HFF-Myc (cell line): ENCODE results near the gene GOLGA8B.
"Not testable (repeated sequence)": the region's sequence is repeated elsewhere in the genome, so short reads cannot be mapped to it uniquely, and the experiment has no call there.

ENCODE experiments used
- DNase-seq: peaks from one replicate; pipeline ENCODE4 v3.0.0-alpha.2; 2011; ENCODE audit warnings: low read depth; ENCODE audit errors: extremely low read depth
- H3K4me3 ChIP-seq: replicated peaks from 2 replicates; pipeline ENCODE4 v1.5.1; 2011; ENCODE audit warnings: low read depth, mild to moderate bottlenecking, control low read depth, low read length
- TF ChIP-seq, protein P1 (sequence below): IDR thresholded peaks from 2 replicates; pipeline ENCODE4 v1.5.1; 2012; ENCODE audit warnings: mild to moderate bottlenecking, low read depth, low read length, control low read depth; ENCODE audit errors: missing control alignments

GOLGA8B gene

DNA sequence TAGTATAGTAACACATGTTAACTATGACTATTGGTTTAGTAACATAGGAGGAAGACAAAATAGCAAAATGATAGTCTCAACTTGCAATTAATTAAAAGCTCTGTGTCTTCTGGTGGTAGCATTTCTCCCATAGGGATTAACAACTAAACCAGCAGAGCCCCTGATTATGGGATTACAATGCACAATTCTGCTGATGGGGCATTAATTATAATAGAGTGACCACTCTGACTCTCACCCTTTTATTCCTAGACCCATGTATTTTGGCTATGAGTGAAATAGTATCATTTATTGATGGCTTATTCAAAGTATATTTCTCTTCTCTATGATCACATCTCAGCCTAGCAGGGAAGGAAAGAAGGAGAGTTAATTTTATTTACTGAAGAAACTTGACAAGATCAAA is 17.5 kb upstream of the GOLGA8B start:
- H3K4me3 ChIP-seq, result no peak overlapping the region
- DNase-seq, result no peak
- TF ChIP-seq, protein P1, sequence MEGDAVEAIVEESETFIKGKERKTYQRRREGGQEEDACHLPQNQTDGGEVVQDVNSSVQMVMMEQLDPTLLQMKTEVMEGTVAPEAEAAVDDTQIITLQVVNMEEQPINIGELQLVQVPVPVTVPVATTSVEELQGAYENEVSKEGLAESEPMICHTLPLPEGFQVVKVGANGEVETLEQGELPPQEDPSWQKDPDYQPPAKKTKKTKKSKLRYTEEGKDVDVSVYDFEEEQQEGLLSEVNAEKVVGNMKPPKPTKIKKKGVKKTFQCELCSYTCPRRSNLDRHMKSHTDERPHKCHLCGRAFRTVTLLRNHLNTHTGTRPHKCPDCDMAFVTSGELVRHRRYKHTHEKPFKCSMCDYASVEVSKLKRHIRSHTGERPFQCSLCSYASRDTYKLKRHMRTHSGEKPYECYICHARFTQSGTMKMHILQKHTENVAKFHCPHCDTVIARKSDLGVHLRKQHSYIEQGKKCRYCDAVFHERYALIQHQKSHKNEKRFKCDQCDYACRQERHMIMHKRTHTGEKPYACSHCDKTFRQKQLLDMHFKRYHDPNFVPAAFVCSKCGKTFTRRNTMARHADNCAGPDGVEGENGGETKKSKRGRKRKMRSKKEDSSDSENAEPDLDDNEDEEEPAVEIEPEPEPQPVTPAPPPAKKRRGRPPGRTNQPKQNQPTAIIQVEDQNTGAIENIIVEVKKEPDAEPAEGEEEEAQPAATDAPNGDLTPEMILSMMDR, result no peak

DNA sequence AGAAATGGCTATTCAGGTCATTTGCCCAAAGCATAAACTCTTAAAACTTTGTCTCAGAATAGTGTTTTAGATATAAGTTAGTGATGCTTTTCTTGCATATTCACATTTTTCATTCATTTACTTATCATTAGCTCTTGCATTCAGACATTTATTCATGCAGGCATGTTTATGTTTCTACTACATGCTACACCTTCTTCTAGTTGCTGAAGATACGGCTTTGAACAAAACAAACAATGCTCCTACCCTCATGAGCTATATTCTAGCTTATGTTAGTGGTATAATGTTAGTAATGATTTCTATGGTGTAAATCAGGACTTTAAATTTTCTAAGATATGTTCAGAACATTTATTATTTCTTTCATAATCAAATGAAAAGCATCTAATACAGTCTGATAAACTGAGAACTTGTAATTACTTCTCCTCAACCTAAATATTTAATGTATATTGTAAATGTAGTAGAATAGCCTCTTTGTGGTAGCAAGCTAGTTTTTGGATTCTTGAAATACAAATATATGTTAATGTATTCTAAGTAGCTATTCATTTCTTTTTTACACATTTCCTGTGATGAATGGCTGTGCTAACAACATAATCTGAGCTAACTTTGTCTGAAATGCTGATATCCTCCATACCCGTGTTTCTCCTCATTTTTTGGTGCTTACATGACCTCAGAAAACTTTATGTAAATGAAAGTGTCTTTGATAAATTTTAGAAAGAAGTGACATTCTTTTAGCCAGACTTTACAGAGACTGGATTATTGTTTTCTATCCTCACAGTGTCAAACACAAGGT is 15.5 kb upstream of the GOLGA8B start:
- H3K4me3 ChIP-seq, result no peak overlapping the region
- DNase-seq, result no peak
- TF ChIP-seq, protein P1, result no peak

DNA sequence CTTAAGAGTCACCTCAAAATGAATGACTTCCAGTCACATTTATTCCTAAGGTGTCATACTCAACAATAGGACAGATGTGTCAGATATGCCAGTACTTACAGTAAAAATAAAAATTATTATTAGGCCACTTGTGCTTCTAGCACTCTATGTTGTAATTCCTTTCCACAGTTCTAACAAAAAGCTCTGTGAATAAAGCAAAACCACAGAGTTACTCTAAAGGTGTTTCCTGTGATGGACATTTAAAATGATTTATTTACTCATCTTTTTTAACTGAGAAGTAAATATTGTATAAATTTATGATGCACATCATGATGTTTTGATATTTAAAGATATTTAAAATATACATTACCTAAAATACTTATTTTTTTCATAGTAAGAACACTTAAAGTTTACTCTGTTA is 13.9 kb upstream of the GOLGA8B start:
- DNase-seq, result no peak
- H3K4me3 ChIP-seq, result no peak overlapping the region

DNA sequence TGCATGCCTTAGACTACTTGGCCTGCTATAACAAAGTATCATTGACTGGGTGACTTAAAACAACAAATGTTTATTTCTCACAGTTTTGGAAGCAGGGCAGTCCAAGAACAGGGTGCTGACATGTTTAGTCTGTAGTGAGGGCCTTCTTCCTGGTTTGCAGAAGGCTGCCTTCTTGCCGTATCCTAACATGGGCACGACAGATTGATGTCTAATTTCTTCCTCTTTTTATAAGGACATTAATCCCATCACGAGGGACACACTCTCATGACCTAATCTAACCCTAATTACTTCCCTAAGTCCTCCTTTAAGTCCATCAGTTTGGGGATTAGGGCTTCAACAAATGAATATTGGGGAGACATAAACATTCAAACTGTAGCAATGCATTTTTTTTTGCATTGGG is 10.9 kb upstream of the GOLGA8B start:
- TF ChIP-seq, protein P1, result no peak
- DNase-seq, result no peak
- no peak overlapping the region for H3K4me3 ChIP-seq

More for the DNA sequence above, 13.9 kb upstream of the GOLGA8B start:
- TF ChIP-seq, protein P1, result no peak

DNA sequence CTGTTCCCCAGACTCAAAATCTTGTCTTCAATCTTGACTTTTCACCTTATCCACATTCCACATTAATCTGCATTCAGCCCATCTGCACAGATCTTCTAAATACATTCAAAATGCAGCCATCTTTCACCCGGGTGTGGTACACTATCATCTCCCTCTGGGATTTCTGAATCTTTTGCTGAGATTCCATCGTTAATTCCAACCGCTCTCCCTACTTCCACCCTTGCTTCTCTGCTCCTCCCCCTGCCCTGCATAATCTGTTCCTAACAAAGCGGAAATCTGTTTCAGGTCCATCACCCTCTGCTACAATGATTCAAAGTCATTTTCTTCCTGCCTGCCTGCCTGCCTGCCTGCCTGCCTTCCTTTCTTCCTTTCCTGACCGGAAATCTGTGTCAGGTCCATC is 7.9 kb upstream of the GOLGA8B start:
- TF ChIP-seq, protein P1, result no peak
- no peak for DNase-seq
- H3K4me3 ChIP-seq, result no peak overlapping the region

DNA sequence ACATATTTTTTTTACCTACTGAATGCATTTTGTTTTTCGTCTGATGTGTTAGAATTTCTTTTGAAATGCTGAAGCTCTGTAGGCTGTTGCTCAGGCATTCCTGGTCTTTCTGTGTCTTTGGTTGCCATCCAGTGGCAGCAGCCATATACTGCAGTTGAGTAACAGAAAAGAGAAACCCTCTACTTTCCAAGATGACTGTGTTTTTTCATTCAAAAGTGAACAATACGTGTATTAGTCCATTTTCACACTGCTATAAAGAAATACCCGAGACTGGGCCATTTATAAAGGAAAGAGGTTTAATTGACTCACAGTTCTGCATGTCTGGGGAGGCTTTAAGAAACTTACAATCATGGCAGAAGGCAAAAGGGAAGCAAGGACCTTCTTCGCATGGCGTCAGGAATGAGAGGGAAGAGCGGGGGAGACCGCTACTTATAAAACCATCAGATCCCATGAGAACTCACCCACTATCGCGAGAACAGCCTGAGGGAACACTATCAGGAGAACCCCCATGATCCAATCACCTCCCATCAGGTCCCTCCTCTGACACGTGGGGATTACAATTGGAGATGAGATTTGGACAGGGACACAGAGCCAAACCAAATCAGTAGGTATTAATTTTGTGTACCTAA is 4.7 kb upstream of the GOLGA8B start:
- H3K4me3 ChIP-seq, result peak overlapping the region; percentile 12; the same call in 1 of the 2 replicates
- TF ChIP-seq, protein P1, result peak; percentile 73
- DNase-seq, result peak; percentile 62

DNA sequence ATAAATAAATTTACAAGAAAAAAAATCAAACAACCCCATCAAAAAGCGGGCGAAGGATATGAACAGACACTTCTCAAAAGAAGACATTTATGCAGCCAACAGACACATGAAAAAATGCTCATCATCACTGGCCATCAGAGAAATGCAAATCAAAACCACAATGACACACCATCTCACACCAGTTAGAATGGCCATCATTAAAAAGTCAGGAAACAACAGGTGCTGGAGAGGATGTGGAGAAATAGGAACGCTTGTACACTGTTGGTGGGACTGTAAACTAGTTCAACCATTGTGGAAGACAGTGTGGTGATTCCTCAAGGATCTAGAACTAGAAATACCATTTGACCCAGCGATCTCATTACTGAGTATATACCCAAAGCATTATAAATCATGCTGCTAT is 2.5 kb upstream of the GOLGA8B start:
- not testable (repeated sequence) for DNase-seq, H3K4me3 ChIP-seq
